Right lobe of liver (tissue), 6 donors: ENCODE data around the gene CRIM1. TPM values are rescaled to one million over a fixed set of nuclear protein-coding genes. Genes with fewer than 3 reads are reported as not detected.
A peak's percentile ranks its signal among the peaks of the same experiment; 100 is the strongest.

Experiments used
- ATAC-seq, 4 donors: fragments of 200-7000 bp; cut with Tn5 transposase; one replicate each; pipeline ENCODE4 v1.9.1; 2020; ENCODE audit warnings: mild to moderate bottlenecking in 4 of 4, moderate library complexity in 4 of 4
- DNase-seq, 3 donors: peaks; one replicate each; pipeline ENCODE4 v3.0.0-alpha.2; 2020
- H3K27ac ChIP-seq, 3 donors: fragments of 200-600 bp; one replicate each; pipeline ENCODE4 v1.8.0; 2022
- H3K27me3 ChIP-seq, 2 donors: fragments of 200-600 bp; one replicate each; pipeline ENCODE4 v1.8.0; 2022
- H3K36me3 ChIP-seq, 4 donors: fragments of 200-600 bp; sonication (generic) in 1 of 4; one replicate each; pipeline versions ENCODE4 v1.5.1 to v1.8.0; 2017 to 2022; ENCODE audit warnings: control low read depth in 1 of 4
- H3K4me1 ChIP-seq, 4 donors: fragments of 200-600 bp; sonication (generic) in 1 of 4; one replicate each; pipeline versions ENCODE4 v1.5.1 to v1.8.0; 2017 to 2022; ENCODE audit warnings: control low read depth in 1 of 4
- H3K4me3 ChIP-seq, 3 donors: fragments of 200-600 bp; one replicate each; pipeline ENCODE4 v1.8.0; 2022
- H3K9me3 ChIP-seq, 4 donors: fragments of 200-600 bp; sonication (generic) in 1 of 4; one replicate each; pipeline versions ENCODE4 v1.5.1 to v1.8.0; 2017 to 2022; ENCODE audit warnings: control low read depth in 1 of 4
- POLR2A ChIP-seq: fragments of 450-650 bp; IDR thresholded peaks from one replicate; pipeline ENCODE4 v1.6.1; 2017; ENCODE audit warnings: antibody characterized with exemption, mild to moderate bottlenecking
- WGBS: methylation state at CpG from one replicate; pipeline ENCODE4 v1.1.6; 2018; ENCODE audit warnings: low coverage, low lambda C conversion rate; ENCODE audit not compliant: insufficient coverage; ENCODE audit errors: missing lambda C conversion rate; 5-methylcytosine and 5-hydroxymethylcytosine counted together
- intact Hi-C, 2 donors: fragments of 100-400 bp; cut with DNase I; formaldehyde crosslinking; loops; one replicate each; pipeline versions ENCODE4 v1.11.2 to v1.14.1; 2022
- total RNA-seq, 6 experiments: library from RNA; depleted of rRNA in 2 of 6; stranded (reverse); fragments of >200 nt in 2 of 6; fragmentation: NEBNext Ultra II Directional in 3 of 6; extraction: Animal tissue kit (Norgen Biotek cat#: 25700) in 3 of 6; gene quantifications; one replicate each; pipeline versions ENCODE4 v1.1.0 to v1.2.4, GENCODE V29; 2016 to 2023
- TF ChIP-seq, protein P1 (sequence below), 4 donors: fragments of 200-600 bp in 3 of 4; fragments of 450-650 bp in 1 of 4; IDR thresholded peaks; one replicate each; pipeline versions ENCODE4 v1.5.1 to v1.8.0; 2016 to 2022; ENCODE audit warnings: antibody characterized with exemption in 4 of 4, mild to moderate bottlenecking in 2 of 4
- donor health status: DM: no; HTN: yes; CAD: no.
- donor health status: DM: no; HTN: no; CAD: no.
- donor health status: DM: no; HTN: no; CAD: no.
- donor health status: DM: no; HTN: yes; CAD: no.
- donor health status: DM: no; HTN: yes; CAD: no.

The CRIM1 gene
- total RNA-seq, 6 experiments from 2014 or later = 4.2 to 30.5 (median 16.7) TPM

DNA sequence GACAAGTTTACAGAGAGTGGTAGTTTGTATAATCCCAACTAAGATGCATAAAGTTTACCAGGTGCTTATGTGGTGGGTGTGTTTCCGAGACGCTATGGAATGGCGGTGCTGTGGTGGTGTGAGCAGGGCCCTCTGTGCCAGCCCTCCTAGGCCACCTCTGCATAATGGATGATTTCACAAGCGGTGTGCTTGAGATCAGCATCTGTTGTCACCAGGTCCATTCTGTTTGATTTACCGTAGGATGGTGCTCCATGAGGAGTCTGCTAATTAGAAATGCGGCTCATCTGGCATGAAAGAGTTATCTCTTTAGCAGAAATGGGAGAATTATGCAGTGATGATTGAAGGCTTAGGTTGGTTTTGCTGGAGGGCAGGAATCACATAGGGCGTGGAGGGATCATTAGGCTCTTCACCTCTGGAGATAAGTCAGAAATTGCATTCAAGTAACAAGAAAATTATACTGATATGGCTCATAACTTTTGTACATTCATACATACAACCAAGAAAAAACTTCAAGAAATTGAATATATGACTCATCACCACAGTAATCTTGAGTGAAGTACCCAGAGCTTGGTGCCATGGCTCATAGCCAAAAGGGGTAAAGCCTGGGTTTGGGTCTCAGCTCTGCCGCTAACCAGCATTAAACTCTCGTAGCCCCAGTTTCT is 41.4 kb downstream of the CRIM1 start:
- H3K27me3 ChIP-seq = no peaks in the 10 kb centered on the region
- no peak for DNase-seq
- H3K27ac ChIP-seq = no peak overlapping the region
- no peaks in the 10 kb centered on the region for H3K4me1 ChIP-seq
- TF ChIP-seq, protein P1, sequence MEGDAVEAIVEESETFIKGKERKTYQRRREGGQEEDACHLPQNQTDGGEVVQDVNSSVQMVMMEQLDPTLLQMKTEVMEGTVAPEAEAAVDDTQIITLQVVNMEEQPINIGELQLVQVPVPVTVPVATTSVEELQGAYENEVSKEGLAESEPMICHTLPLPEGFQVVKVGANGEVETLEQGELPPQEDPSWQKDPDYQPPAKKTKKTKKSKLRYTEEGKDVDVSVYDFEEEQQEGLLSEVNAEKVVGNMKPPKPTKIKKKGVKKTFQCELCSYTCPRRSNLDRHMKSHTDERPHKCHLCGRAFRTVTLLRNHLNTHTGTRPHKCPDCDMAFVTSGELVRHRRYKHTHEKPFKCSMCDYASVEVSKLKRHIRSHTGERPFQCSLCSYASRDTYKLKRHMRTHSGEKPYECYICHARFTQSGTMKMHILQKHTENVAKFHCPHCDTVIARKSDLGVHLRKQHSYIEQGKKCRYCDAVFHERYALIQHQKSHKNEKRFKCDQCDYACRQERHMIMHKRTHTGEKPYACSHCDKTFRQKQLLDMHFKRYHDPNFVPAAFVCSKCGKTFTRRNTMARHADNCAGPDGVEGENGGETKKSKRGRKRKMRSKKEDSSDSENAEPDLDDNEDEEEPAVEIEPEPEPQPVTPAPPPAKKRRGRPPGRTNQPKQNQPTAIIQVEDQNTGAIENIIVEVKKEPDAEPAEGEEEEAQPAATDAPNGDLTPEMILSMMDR (IDR thresholded peaks at IDR 0.05) = no peak
- no peak for TF ChIP-seq POLR2A
- no peaks in the 10 kb centered on the region for H3K9me3 ChIP-seq
- intact Hi-C loops = no loop called here
- no peak overlapping the region for H3K4me3 ChIP-seq
- H3K36me3 ChIP-seq = no peaks in the 10 kb centered on the region
- no peak for ATAC-seq
- 83% methylated on average over 6 of the region's 9 CpGs for WGBS

DNA sequence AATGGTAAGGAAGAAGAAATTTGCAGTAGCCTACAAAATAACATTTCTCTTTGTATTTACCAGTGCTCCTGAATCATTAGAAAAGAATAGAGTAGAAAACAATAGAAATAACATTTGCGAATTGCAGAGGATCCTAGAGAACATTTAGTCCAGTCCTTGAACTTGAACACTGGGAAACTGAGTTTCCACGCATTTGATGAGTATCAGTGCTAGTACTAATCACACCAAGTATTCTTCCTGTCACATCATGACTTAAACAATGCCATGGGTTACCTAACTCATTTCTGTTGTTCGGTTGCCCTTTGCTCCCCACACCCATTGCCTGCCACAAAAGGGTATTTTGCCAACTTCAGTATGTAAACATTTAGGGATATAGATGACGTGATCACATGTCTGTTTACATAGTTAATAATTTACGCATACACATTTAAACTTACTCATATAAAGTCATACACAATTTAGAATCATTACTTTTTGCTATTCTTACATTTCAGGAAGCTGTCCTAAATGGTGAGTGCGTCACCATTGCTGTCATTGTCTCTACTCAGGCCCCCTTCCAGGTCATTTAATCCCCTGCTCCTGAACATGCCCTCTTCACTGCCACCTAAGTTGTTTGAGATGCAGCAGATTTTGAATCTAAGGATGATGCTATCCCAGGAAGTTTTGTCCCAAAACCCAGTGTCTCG is 42.3 kb downstream of the CRIM1 start:
- TF ChIP-seq, protein P1 (IDR thresholded peaks at IDR 0.05) = no peak
- no peak for TF ChIP-seq POLR2A
- Histone ChIP-seq H3K36me3 (no peaks in the 10 kb centered on the region), H3K9me3 (no peaks in the 10 kb centered on the region), H3K4me1 (no peaks in the 10 kb centered on the region), H3K27me3 (no peaks in the 10 kb centered on the region), H3K27ac (no peak overlapping the region), H3K4me3 (no peak overlapping the region)
- DNase-seq (no peak), ATAC-seq (no peak)
- WGBS = 68% methylated on average over 7 of the region's 7 CpGs
- intact Hi-C loops = no loop called here

DNA sequence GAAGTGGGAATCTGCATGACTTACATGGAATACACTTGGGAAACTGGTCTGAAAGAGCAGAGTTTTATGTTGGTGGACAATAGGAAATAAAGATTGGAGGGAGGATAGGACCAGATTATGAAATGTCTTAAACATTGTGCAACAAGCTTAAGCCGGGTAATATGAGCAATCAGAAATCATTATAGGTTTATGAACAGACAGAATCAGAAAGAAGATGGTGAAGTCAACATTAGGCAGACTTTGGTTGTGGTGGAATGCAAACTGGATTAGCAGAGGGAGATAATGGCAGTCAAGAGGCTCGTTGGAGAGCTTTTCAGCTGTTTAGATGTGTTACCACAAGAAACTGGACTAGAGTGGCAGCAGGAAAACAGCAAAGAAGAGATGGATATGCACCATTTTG is 43.5 kb downstream of the CRIM1 start:
- H3K36me3 ChIP-seq = no peaks in the 10 kb centered on the region
- H3K4me3 ChIP-seq = no peak overlapping the region
- intact Hi-C loops = no loop called here
- DNase-seq (no peak), ATAC-seq (no peak)
- H3K27ac ChIP-seq = no peak overlapping the region
- no peaks in the 10 kb centered on the region for H3K9me3 ChIP-seq
- 19% methylated on average over 2 of the region's 2 CpGs for WGBS
- no peaks in the 10 kb centered on the region for H3K27me3 ChIP-seq
- H3K4me1 ChIP-seq = no peaks in the 10 kb centered on the region
- no peak for TF ChIP-seq POLR2A
- TF ChIP-seq, protein P1 (IDR thresholded peaks at IDR 0.05) = no peak

GRCh38 chr2:36403675-36404230 is 48.2 kb downstream of the CRIM1 start:
- Histone ChIP-seq H3K27me3 (no peaks in the 10 kb centered on the region), H3K36me3 (no peaks in the 10 kb centered on the region), H3K4me3 (no peak overlapping the region), H3K9me3 (no peaks in the 10 kb centered on the region), H3K27ac (no peak overlapping the region), H3K4me1 (no peaks in the 10 kb centered on the region)
- DNase-seq = no peak
- intact Hi-C loops = no loop called here
- TF ChIP-seq, protein P1 (IDR thresholded peaks at IDR 0.05) = no peak
- TF ChIP-seq POLR2A = no peak
- WGBS = 29% methylated on average over 1 of the region's 1 CpG
- ATAC-seq = peak in 1 of 4 donors; percentile 20
